ENCODE data around the gene ELP4.

- TF ChIP-seq ZNF248 (tag by site-specific recombination; IDR thresholded peaks at IDR 0.05): no peak
- TF ChIP-seq ZNF23 (tag by site-specific recombination; IDR thresholded peaks at IDR 0.05; ENCODE audit: borderline replicate concordance): no peak
- TF ChIP-seq ZNF549 (tag by site-specific recombination; IDR thresholded peaks at IDR 0.05): no peak
- no peak for TF ChIP-seq ZFP41 (tag by site-specific recombination; IDR thresholded peaks at IDR 0.05; ENCODE audit: borderline replicate concordance)
- no peak for TF ChIP-seq ZNF621 (tag by site-specific recombination; IDR thresholded peaks at IDR 0.05)
- TF ChIP-seq CTCF (tag by site-specific recombination; IDR thresholded peaks at IDR 0.05): no peak
- TF ChIP-seq ZBTB26 (tag by site-specific recombination; optimal IDR thresholded peaks at IDR 0.05): no peak
- no peak for TF ChIP-seq KLF16 (tag by site-specific recombination; IDR thresholded peaks at IDR 0.05)
- TF ChIP-seq ZNF529 (tag by site-specific recombination; IDR thresholded peaks at IDR 0.05; ENCODE audit: insufficient replicate concordance): no peak
- no peak for TF ChIP-seq ZNF530 (tag by site-specific recombination; IDR thresholded peaks at IDR 0.05; ENCODE audit: low read depth)
Observed at GRCh38 chr11:31651208-31651607, 141.6 kb downstream of the ELP4 start.

All from HEK293 (cell line).